Activated CD4-positive, alpha-beta T cell treated with anti-CD3 and anti-CD28 coated beads, Interleukin-2, amount 50 U/mL, for 16 hours (primary cell): ENCODE measurements around the gene CDV3.
A peak's percentile ranks its signal among the peaks of the same experiment; 100 is the strongest.

ENCODE experiments used
- DNase-seq: peaks from one replicate; pipeline ENCODE4 v3.0.0-alpha.2; 2020

CDV3 gene

GRCh38 chr3:133570139-133570936, 3.1 kb upstream of the CDV3 start:
- no peak for DNase-seq

- DNase-seq, result no peak
Observed at GRCh38 chr3:133570937-133571320, 2.6 kb upstream of the CDV3 start.

DNA sequence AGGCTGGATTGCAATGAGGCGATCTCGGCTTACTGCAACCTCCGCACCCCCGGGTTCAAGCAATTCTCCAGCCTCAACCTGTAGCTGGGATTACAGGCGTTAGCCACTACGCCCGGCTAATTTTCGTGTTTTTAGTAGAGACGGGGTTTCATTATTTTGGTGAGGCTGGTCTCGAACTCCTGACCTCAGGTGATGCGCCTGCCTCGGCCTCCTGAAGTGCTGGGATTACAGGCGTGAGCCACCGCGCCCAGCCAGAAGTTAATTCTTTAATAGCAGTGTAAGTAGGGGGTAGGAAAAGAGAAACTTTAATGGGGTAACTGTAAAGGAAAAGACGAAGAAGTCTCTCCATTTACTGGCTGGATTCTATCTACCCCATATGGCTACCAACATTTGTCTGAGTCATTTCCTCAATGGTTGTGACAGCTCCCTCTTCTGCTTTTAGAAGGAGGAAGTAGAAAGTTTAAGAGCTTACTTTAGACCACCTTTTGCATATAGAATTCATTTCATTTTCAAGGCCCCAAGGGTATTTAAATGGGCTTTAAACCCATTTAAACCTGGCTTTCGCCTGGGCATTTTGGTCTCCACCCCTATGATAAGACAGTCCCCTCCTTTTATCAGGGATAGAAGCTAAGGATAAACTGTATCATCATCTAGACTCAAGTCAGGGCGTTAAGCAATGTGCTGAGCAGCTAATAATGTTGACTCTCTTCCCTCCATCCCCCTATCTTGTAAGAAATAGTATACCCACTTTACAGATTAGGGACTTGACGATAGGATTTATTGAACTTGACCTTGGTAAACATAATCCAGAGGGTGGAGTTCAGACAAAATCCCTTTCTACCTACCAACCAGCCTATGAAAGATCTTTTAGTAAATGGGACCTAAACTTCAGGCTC, 1.1 kb upstream of the CDV3 start:
- peak; percentile 64 for DNase-seq

DNA sequence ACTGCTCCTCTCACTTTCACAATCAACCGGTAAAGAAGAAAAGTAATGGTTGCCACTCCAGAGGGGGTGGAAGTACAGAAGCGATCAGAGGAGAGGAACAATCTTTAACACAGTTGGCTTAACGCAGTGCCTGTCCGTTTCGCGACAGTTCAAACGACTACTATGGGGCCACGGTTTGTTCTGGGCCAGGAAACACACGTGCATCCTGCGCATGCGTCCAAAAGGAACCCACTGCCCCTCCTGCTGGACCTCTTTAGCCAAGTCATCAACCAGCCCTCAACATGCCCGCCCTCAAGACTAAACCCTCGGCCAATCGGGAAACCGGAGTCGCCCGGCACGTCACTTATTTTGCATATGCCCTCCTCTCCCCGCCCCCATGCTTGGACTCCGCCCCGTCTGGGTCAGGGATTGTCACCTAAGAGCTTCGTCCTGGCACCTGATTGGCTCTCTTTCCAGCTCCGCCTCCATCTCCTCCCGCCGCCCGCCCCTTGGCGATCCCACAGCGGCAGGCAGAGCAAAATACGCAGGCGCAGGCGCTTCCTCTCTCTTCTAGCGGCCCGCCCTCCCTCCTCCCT, 345 bp upstream of the CDV3 start:
- DNase-seq, result peak; percentile 100

DNA sequence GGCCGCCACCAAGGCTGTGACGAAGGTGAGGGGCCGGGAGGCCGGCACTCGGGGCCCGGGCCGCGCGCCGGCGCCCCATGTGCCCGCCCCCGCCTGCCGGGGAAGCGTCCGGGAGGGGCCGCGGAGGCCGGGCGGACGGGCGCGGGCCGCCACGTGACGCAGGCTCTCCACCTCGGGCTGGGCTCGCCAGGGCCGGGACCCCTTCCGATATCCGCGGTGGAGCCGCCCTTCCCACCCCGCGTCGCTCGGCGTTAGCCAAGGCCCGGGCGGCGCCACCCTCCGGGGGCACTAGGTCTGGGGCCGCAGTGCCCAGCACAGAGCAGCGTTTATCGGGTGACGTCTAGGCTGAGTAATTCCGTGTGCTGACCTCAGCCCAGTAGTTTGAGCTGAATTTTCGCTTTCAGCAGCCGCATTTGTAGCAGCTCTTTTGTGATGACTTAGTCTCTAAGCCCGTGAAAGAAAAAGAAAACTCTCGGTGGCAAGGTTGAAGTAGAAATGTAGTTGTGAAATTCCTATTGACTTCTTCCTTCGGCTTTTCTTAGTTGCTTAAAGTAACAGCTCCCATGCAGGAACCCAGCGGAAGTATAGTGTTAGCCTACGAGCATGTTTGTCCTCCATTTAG, 885 bp downstream of the CDV3 start:
- DNase-seq, result peak; percentile 90

- DNase-seq, result peak; percentile 24
Observed at GRCh38 chr3:133575086-133575485, 1.6 kb downstream of the CDV3 start.

DNA sequence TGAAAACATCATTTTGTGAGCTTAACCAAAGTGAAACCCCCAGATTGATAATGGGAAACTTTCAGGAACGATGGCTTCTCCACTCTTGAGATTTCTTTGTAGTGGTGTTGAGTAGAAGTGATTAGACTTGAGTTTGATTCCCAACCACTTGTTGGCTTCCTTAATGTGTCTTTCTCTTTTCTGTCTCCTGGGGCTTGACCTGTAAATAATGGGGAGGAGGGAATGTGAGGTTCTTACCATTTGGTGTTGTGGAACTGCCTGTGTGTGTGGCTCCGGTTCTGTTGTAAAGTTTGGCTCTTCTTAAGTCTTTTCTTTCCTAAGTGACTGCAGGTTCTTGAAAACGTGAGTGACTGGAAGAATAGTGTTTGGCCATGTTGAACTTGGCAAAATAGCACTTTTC, 2.7 kb downstream of the CDV3 start:
- DNase-seq, result no peak

- DNase-seq, result no peak
Observed at GRCh38 chr3:133578548-133579191, 5.2 kb downstream of the CDV3 start.

DNA sequence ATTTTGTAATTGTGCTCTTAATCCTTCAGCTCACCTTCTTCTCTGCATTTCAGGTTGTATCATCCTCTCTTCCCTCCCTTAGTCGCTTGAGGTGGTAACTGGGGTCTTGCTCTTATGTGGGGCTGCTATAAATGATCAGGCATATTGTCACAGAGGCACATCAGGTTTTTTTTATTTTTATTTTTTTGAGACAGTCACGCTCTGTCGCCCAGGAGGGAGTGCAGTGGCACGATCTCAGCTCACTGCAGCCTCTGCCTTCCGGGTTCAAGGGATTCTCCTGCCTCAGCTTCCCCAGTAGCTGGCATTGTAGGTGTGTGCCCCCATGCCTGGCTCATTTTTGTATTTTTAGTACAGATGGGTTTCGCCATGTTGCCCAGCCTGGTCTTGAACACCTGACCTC, 9.9 kb downstream of the CDV3 start:
- no peak for DNase-seq

- no peak for DNase-seq
Observed at GRCh38 chr3:133588035-133588434, 14.5 kb downstream of the CDV3 start.

- DNase-seq, result no peak
Observed at GRCh38 chr3:133588784-133589465, 15.4 kb downstream of the CDV3 start.

DNA sequence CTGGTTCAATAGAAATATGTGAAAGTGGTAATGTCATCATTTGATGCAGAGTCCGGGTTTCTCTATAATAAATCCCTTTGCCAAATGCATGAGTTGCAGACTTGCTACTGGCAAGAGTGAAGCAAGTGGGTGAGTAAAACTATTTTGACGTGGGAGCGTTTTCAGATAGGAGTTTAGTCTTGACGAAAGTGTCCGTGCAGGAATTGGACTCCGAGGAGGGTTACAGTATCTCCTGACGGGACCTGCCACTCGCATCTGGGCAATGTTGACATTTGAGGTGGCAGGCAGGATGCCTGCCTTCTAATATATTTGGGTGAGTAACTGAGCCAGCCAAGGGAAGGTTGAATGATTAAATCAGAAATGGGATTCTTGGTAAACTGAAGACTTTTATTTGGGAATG, 16.0 kb downstream of the CDV3 start:
- no peak for DNase-seq

DNA sequence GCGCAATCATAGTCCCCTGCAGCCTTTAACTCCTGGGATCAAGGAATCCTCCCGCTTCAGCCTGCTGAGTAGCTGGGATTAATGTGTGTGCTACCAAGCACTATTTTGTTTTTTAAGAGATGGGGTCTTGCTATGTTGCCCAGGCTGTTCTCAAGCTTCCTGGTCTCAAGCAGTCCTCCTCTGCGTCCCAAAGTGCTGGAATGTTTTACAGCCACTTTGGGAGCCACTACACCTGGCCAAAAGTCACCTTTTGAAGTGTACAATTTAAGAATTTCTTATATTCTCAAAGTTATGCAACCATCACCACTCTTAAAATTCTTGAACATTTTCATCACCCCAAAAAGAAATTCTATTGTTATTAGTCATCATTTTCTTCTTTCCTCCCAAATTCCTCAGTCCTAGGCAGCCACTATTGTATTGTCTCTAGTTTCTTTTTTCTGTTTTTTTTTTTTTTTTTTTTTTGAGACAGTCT, 17.8 kb downstream of the CDV3 start:
- no peak for DNase-seq

DNA sequence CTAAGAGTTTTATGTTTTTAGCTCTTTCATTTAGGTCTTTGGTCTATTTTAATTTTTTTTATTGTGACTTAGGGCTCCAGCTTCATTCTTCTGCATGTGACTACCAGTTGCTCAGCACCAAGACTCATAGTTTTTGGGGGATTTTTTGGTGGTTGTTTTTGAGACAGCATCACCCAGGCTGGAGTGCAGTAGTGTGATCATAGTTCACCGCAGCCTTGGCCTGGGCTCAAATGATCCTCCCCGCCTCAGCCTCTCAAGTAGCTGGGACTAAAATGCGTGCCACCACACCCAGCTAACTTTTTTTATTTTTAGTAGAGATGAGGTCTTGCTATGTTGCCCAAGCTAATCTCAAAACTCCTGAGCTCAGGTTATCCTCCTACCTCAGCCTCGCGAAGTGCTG, 19.4 kb downstream of the CDV3 start:
- DNase-seq, result no peak

DNA sequence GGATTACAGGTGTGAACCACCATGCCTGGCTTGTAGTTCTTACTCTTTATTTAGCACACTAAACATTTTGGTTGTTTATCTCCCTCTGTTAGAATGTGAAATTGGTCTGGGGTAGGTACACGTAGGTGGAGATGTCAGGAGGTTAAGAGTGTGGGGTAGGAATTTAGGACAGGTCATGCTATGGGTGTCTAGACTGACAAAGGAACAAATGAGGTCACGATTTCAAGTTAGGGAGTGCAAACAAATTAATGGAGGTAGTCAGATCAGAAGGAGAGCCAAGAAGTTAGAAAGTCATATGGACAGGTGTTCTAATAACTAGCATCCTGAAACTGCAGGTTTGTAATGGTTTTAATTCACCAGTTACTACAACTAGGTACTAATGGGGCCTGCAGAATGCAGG, 19.8 kb downstream of the CDV3 start:
- DNase-seq, result no peak

DNA sequence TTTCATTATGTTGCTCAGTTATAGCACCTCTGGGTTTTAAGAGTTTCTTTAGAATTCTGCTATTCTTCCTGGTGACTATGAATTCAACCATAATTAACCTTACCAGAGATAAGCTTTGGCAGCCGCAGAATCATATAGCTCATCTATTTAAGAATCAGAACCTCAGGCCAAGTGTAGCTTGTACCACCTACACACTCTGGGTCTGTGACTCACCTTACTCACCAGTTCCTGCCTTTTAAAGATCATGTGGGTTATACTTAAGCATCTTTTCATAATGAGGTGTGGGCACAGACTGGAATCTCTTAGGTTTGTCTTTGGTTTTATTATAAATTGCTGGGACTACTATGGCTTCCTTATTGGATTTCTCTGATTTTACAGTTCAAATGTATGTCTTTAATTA, 21.9 kb downstream of the CDV3 start:
- DNase-seq, result peak; percentile 40

- DNase-seq, result no peak
Observed at GRCh38 chr3:133598405-133598804, 24.9 kb downstream of the CDV3 start.

- no peak for DNase-seq
Observed at GRCh38 chr3:133599280-133599679, 25.8 kb downstream of the CDV3 start.

DNA sequence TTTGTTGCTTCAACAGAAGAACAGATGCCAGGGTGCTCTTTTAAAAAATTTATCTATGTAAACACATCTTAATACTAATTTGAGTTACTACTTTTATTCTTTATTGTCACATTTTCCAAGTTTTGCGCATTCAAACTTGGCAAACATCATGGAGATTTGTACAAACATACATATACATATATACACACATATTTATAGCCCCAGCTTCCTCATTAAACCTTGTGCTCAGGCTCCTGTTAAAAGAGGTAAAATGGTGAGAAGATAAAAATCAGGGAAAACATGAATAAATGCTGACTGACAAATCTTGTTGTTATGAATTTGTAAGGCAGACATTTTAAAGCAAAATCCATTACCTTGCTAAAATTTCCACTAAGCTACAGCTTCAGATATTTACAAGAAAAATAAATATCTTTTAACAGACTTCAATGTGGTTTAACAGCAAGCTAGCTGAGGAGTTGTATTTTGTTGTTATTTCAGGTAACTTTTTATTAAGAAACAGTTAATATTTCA, 27.1 kb downstream of the CDV3 start:
- DNase-seq, result no peak

- no peak for DNase-seq
Observed at GRCh38 chr3:133606342-133606741, 32.9 kb downstream of the CDV3 start.

GRCh38 chr3:133606902-133607301, 33.4 kb downstream of the CDV3 start:
- no peak for DNase-seq

DNA sequence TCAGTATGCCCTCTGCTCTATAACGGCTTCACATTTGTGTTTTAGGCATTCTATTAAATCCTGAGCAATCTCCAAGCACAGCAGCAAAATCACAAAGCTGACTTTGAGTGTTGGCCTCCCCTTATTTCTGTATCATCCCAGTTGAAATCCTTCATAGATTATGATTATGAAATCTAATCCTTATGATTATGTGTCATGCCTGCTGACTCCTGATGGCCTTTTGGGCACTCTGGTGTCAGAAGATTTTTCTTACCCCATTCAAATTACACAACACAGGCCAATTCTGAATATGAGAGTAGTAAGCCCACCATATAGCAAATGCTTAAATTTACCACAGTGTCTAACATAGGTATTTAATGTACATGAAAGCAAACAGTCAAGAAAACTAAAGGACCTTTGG, 34.3 kb downstream of the CDV3 start:
- no peak for DNase-seq
